A549 (cell line): Measurements from ENCODE around the gene ZNF101. TPM values are rescaled to one million over a fixed set of nuclear protein-coding genes. Genes with fewer than 3 reads are reported as not detected.
A peak's percentile ranks its signal among the peaks of the same experiment; 100 is the strongest.

Source experiments
- ATAC-seq, 2 experiments: fragments of 200-7000 bp in 1 of 2; fragments of >200 bp in 1 of 2; cut with Nextera tagmentation in 1 of 2; cut with Tn5 transposase in 1 of 2; 3 replicates each; pipeline versions ENCODE4 v1.8.0 to v1.9.1; 2018 to 2020; ENCODE audit warnings: mild to moderate bottlenecking in 1 of 2, moderate library complexity in 1 of 2
- CTCF ChIA-PET: fragments of 300-600 bp; sonication (Branson Sonifier 250); formaldehyde crosslinking; extraction: SDS; loops from one replicate; lab custom pipeline; 2021; ENCODE audit warnings: antibody characterized with exemption, inconsistent platforms; lab: Yijun Ruan, JAX
- POLR2A ChIA-PET: fragments of 350-600 bp; formaldehyde crosslinking; extraction: SDS; loops from one replicate; lab custom pipeline; 2021; ENCODE audit warnings: antibody characterized with exemption, inconsistent platforms; lab: Yijun Ruan, JAX
- DNase-seq, 2 experiments: peaks; one replicate each; pipeline versions ENCODE4 v3.0.0 to v3.0.0-alpha.2; 2011 to 2016; ENCODE audit warnings: low read depth in 1 of 2, low spot score in 1 of 2
- FAIRE-seq: peaks from 2 replicates; lab custom pipeline; 2011; peaks lifted over from hg19 to GRCh38; lab: Jason Lieb, UNC
- H3K27ac ChIP-seq, 2 experiments: fragments of >200 bp; sonication (Bioruptor Twin); formaldehyde crosslinking; 3 replicates each; pipeline ENCODE4 v1.5.1; 2016 to 2017
- H3K4me1 ChIP-seq: fragments of >200 bp; sonication (Bioruptor Twin); formaldehyde crosslinking; 3 replicates; pipeline ENCODE4 v1.6.1; 2016
- H3K4me2 ChIP-seq: fragments of >200 bp; sonication (Bioruptor Twin); formaldehyde crosslinking; 3 replicates; pipeline ENCODE4 v1.6.1; 2016
- H3K4me3 ChIP-seq: fragments of >200 bp; sonication (Bioruptor Twin); formaldehyde crosslinking; 3 replicates; pipeline ENCODE4 v1.5.1; 2016
- H3K9me3 ChIP-seq: fragments of >200 bp; sonication (Bioruptor Twin); formaldehyde crosslinking; 3 replicates; pipeline ENCODE4 v1.6.1; 2016
- BHLHE40 ChIP-seq: IDR thresholded peaks from 2 replicates; pipeline ENCODE4 v1.6.1; 2012; ENCODE audit warnings: low read depth, low read length, inconsistent platforms
- CHD2 ChIP-seq: fragments of 150-350 bp; IDR thresholded peaks from 2 replicates; pipeline ENCODE4 v1.6.1; 2014; ENCODE audit warnings: low read length; ENCODE audit not compliant: partially characterized antibody
- CHD4 ChIP-seq: fragments of 200-600 bp; sonication (generic); IDR thresholded peaks from 2 replicates; pipeline ENCODE4 v1.6.1; 2016; ENCODE audit warnings: antibody characterized with exemption, mild to moderate bottlenecking, borderline replicate concordance
- EHMT2 ChIP-seq: fragments of 200-600 bp; sonication (generic); IDR thresholded peaks from 2 replicates; pipeline ENCODE4 v1.6.1; 2016; ENCODE audit warnings: antibody characterized with exemption, low read depth, mild to moderate bottlenecking, moderate library complexity
- FOSL2 ChIP-seq, 2 experiments: fragments of 450-650 bp in 1 of 2; fragments of >200 bp in 1 of 2; sonication (Bioruptor Twin) in 1 of 2; formaldehyde crosslinking; IDR thresholded peaks; 2 replicates each; pipeline versions ENCODE4 v1.5.0 to v1.6.1; 2016 to 2020; ENCODE audit warnings: mild to moderate bottlenecking in 1 of 2, moderate library complexity in 1 of 2
- FOXS1 ChIP-seq: fragments of 250-450 bp; sonication (Bioruptor Pico); IDR thresholded peaks from 2 replicates; pipeline ENCODE4 v1.5.0; 2020; ENCODE audit warnings: mild to moderate bottlenecking, moderate library complexity
- GATA3 ChIP-seq: IDR thresholded peaks from 2 replicates; pipeline ENCODE4 v1.6.1; 2012; ENCODE audit warnings: borderline replicate concordance
- HEYL ChIP-seq: fragments of 250-450 bp; sonication (Bioruptor Pico); IDR thresholded peaks from 2 replicates; pipeline ENCODE4 v1.8.0; 2021; ENCODE audit warnings: mild to moderate bottlenecking, moderate library complexity
- HOXA7 ChIP-seq: fragments of 250-450 bp; sonication (Bioruptor Pico); IDR thresholded peaks from 2 replicates; pipeline ENCODE4 v1.5.0; 2020; ENCODE audit warnings: mild to moderate bottlenecking, moderate library complexity
- KDM1A ChIP-seq: fragments of 200-600 bp; sonication (generic); IDR thresholded peaks from 2 replicates; pipeline ENCODE4 v1.6.1; 2016; ENCODE audit warnings: low read depth, mild to moderate bottlenecking
- MAFK ChIP-seq: fragments of 450-650 bp; IDR thresholded peaks from 2 replicates; pipeline ENCODE4 v1.6.1; 2014; ENCODE audit not compliant: partially characterized antibody
- MAZ ChIP-seq: fragments of 150-350 bp; IDR thresholded peaks from 2 replicates; pipeline ENCODE4 v1.6.1; 2014; ENCODE audit warnings: antibody characterized with exemption, low read depth, low read length, borderline replicate concordance
- NFE2L2 ChIP-seq: fragments of 150-350 bp; conservative IDR thresholded peaks from 2 replicates; pipeline ENCODE4 v1.6.1; 2014; ENCODE audit warnings: low read length
- NPAS2 ChIP-seq: fragments of 250-450 bp; sonication (Bioruptor Pico); IDR thresholded peaks from 2 replicates; pipeline ENCODE4 v1.8.0; 2022; ENCODE audit warnings: mild to moderate bottlenecking, moderate library complexity, borderline replicate concordance
- NR3C1 ChIP-seq: fragments of >200 bp; sonication (Bioruptor Twin); formaldehyde crosslinking; IDR thresholded peaks from 3 replicates; pipeline ENCODE4 v1.6.1; 2017
- POLR2A ChIP-seq: IDR thresholded peaks from 2 replicates; pipeline ENCODE4 v1.6.1; 2012; ENCODE audit warnings: mild to moderate bottlenecking, low read length
- POLR2AphosphoS2 ChIP-seq: conservative IDR thresholded peaks from 2 replicates; pipeline ENCODE4 v1.6.1; 2012; ENCODE audit warnings: low read length, improper control_type of control experiment, inconsistent platforms
- RAD21 ChIP-seq, 2 experiments: fragments of >200 bp in 1 of 2; sonication (Bioruptor Twin) in 1 of 2; formaldehyde crosslinking in 1 of 2; IDR thresholded peaks in 1 of 2; conservative IDR thresholded peaks in 1 of 2; 2 replicates in 1 of 2; 3 replicates in 1 of 2; pipeline ENCODE4 v1.6.1; 2012 to 2018; ENCODE audit warnings: inconsistent platforms in 1 of 2
- RARB ChIP-seq: fragments of 250-450 bp; sonication (Bioruptor Pico); IDR thresholded peaks from 2 replicates; pipeline ENCODE4 v1.8.0; 2021; ENCODE audit warnings: mild to moderate bottlenecking, moderate library complexity
- RCOR1 ChIP-seq: fragments of 150-350 bp; IDR thresholded peaks from 2 replicates; pipeline ENCODE4 v1.6.1; 2014; ENCODE audit warnings: antibody characterized with exemption, low read length, low read depth
- SMC3 ChIP-seq: fragments of >200 bp; sonication (Bioruptor Twin); formaldehyde crosslinking; IDR thresholded peaks from 3 replicates; pipeline ENCODE4 v1.6.1; 2018; ENCODE audit warnings: inconsistent platforms
- ZC3H11A ChIP-seq: fragments of 450-650 bp; IDR thresholded peaks from 2 replicates; pipeline ENCODE4 v1.6.1; 2014; ENCODE audit warnings: antibody characterized with exemption, mild to moderate bottlenecking
- ZNF302 ChIP-seq: fragments of 250-450 bp; sonication (Bioruptor Pico); IDR thresholded peaks from 2 replicates; pipeline ENCODE4 v1.9.0; 2021; ENCODE audit warnings: inconsistent platforms, mild to moderate bottlenecking, moderate library complexity
- WGBS: methylation state at CpG from one replicate; pipeline ENCODE4 v1.1.6; 2017; ENCODE audit errors: missing lambda C conversion rate; 5-methylcytosine and 5-hydroxymethylcytosine counted together
- polyA plus RNA-seq, 4 experiments: library from polyadenylated mRNA; depleted of rRNA in 3 of 4; stranded (reverse); fragments of >200 nt; fragmentation: RNase III in 1 of 4; extraction: RNeasy Plus Mini Kit Qiagen cat#74134 plus additional on column Dnase treatment in 1 of 4; gene quantifications; 2 replicates in 3 of 4; 3 replicates in 1 of 4; pipeline ENCODE4 v1.2.3, GENCODE V29; 2011 to 2017
- TF ChIP-seq, protein P1 (sequence below): IDR thresholded peaks from 2 replicates; pipeline ENCODE4 v1.6.1; 2012; ENCODE audit warnings: low read depth, borderline replicate concordance
- TF ChIP-seq, protein P2 (sequence below): fragments of 250-450 bp; sonication (Bioruptor Pico); IDR thresholded peaks from 2 replicates; pipeline ENCODE4 v1.5.0; 2021; ENCODE audit warnings: mild to moderate bottlenecking, moderate library complexity, borderline replicate concordance
- TF ChIP-seq, protein P3 (sequence below): fragments of >200 bp; sonication (Bioruptor Twin); formaldehyde crosslinking; IDR thresholded peaks from 3 replicates; pipeline ENCODE4 v1.6.1; 2016
- TF ChIP-seq, protein P4 (sequence below): fragments of 250-450 bp; sonication (Bioruptor Pico); IDR thresholded peaks from 2 replicates; pipeline ENCODE4 v1.5.0; 2020; ENCODE audit warnings: low read depth, mild to moderate bottlenecking, moderate library complexity
- TF ChIP-seq, protein P5 (sequence below): IDR thresholded peaks from 2 replicates; pipeline ENCODE4 v1.6.1; 2012
- TF ChIP-seq, protein P6 (sequence below): IDR thresholded peaks from 2 replicates; pipeline ENCODE4 v1.6.1; 2012
- TF ChIP-seq, protein P7 (sequence below): fragments of >200 bp; sonication (Bioruptor Twin); formaldehyde crosslinking; IDR thresholded peaks from 2 replicates; pipeline ENCODE4 v1.6.1; 2016

The ZNF101 gene
- polyA plus RNA-seq, 2 of the 4 experiments (the other 2 are of a cell fraction), result 4.9 to 7.4 TPM

DNA sequence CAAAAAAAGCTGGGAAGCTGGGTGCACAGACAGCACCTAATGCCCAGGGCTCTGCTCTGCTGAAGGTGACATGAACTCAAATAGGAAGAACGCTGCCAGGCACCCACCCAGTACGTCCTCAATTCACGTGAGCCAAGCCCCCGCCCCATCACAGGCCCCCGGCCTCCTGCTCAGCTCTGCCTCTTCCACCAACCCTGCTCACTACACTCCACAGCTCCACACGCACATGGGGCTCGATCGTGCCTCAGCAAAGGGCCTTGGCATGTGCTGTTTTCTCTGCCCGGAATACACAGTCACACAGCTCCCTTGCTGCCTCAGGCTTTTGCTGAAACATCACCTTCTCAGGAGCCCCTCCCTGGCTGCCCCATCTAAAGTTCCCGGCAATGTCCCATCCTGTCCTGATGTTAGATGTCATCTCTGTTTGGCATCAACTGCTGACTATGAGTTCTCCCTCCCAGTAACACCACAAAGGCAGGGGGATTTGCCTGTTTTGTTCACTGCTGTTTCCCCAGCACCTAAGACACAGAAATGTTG, 7.4 kb upstream of the ZNF101 start:
- ATAC-seq, result no peak
- ChIA-PET CTCF (interaction anchor here (2.2 kb wide), 1 partner anchor 17 kb away, joined by 8 read pairs; the partner anchor contains the start of gene GMIP), POLR2A (interaction anchor here (0.5 kb wide), 1 partner anchor 38 kb away, joined by 5 read pairs; no protein-coding TSS in a partner anchor)
- TF ChIP-seq, protein P1, sequence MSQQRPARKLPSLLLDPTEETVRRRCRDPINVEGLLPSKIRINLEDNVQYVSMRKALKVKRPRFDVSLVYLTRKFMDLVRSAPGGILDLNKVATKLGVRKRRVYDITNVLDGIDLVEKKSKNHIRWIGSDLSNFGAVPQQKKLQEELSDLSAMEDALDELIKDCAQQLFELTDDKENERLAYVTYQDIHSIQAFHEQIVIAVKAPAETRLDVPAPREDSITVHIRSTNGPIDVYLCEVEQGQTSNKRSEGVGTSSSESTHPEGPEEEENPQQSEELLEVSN, result no peak
- TF ChIP-seq MAZ (no peak), BHLHE40 (no peak), MAFK (no peak), NFE2L2 (no peak), KDM1A (no peak), CHD2 (no peak), RARB (CRISPR knock-in tag) (no peak), HOXA7 (CRISPR knock-in tag) (no peak), RCOR1 (no peak), GATA3 (no peak), FOXS1 (no peak), EHMT2 (no peak), POLR2A (no peak), CHD4 (no peak), FOSL2 (IDR thresholded peaks at IDR 0.05) (no peak), FOSL2 (CRISPR knock-in tag; IDR thresholded peaks at IDR 0.05) (no peak)
- TF ChIP-seq, protein P2, sequence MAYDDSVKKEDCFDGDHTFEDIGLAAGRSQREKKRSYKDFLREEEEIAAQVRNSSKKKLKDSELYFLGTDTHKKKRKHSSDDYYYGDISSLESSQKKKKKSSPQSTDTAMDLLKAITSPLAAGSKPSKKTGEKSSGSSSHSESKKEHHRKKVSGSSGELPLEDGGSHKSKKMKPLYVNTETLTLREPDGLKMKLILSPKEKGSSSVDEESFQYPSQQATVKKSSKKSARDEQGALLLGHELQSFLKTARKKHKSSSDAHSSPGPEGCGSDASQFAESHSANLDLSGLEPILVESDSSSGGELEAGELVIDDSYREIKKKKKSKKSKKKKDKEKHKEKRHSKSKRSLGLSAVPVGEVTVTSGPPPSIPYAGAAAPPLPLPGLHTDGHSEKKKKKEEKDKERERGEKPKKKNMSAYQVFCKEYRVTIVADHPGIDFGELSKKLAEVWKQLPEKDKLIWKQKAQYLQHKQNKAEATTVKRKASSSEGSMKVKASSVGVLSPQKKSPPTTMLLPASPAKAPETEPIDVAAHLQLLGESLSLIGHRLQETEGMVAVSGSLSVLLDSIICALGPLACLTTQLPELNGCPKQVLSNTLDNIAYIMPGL, result no peak
- TF ChIP-seq, protein P3, sequence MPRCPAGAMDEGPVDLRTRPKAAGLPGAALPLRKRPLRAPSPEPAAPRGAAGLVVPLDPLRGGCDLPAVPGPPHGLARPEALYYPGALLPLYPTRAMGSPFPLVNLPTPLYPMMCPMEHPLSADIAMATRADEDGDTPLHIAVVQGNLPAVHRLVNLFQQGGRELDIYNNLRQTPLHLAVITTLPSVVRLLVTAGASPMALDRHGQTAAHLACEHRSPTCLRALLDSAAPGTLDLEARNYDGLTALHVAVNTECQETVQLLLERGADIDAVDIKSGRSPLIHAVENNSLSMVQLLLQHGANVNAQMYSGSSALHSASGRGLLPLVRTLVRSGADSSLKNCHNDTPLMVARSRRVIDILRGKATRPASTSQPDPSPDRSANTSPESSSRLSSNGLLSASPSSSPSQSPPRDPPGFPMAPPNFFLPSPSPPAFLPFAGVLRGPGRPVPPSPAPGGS, result no peak
- TF ChIP-seq, protein P4, sequence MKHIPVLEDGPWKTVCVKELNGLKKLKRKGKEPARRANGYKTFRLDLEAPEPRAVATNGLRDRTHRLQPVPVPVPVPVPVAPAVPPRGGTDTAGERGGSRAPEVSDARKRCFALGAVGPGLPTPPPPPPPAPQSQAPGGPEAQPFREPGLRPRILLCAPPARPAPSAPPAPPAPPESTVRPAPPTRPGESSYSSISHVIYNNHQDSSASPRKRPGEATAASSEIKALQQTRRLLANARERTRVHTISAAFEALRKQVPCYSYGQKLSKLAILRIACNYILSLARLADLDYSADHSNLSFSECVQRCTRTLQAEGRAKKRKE (CRISPR knock-in tag), result no peak
- FAIRE-seq, result no peak
- Histone ChIP-seq H3K4me1 (peaks cover 8% of the 10 kb centered on the region; the same call in 1 of the 3 replicates), H3K4me3 (no peak overlapping the region), H3K9me3 (0 out of 3 replicates have a peak, but pooled peaks cover 5% of the 10 kb centered on the region), H3K4me2 (no peak overlapping the region), H3K27ac (no peak overlapping the region)
- no peak for DNase-seq
- 89% methylated on average over 10 of the region's 10 CpGs for WGBS

DNA sequence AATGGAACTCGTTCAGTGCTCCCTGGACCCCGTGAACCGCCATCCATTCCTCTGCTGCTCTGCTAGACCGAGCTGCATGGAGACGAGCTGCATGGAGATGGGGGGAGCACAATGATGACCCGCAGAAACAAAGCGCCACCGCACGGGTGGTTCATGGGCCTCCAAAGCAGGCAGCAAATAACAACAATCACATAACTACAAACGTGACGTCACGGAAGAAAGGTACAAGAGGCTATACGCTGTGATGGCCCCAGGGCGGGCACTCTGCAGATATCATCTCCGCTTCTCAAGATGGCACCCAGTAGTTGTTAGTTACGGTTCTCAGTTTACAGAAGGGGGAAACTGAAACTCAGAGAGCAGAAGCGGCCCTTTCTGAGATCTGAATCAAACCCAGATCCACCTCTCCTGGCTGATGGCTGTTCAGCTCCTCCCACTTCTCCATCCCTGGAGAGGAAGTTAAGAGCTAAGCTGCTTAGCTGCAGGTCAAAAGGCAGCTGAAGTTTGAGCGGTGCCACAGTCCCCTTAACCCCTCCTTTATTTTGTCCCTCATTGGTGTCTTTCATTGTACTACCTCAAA, 6.9 kb upstream of the ZNF101 start:
- POLR2A ChIA-PET, result no interaction called here
- FAIRE-seq (no peak), DNase-seq (no peak), ATAC-seq (no peak)
- CTCF ChIA-PET, result interaction anchor here (1.0 to 2.2 kb wide), 3 partner anchors 8 to 130 kb away, joined by 3 to 8 read pairs (median 3); partner anchors contain the start of gene GMIP
- Histone ChIP-seq H3K4me3 (no peak overlapping the region), H3K9me3 (0 out of 3 replicates have a peak, but pooled peaks cover 5% of the 10 kb centered on the region), H3K27ac (no peak overlapping the region), H3K4me2 (peak overlapping the region; percentile 72), H3K4me1 (peaks cover 8% of the 10 kb centered on the region; the same call in 1 of the 3 replicates)
- 94% methylated on average over 18 of the region's 18 CpGs for WGBS
- TF ChIP-seq ZC3H11A (no peak), SMC3 (no peak), ZNF302 (no peak), POLR2AphosphoS2 (no peak), HEYL (no peak), NR3C1 (no peak), RAD21 (conservative IDR thresholded peaks at IDR 0.05 in 1 of 2, IDR thresholded peaks at IDR 0.05 in 1 of 2) (no peak), EHMT2 (no peak), BHLHE40 (no peak), NPAS2 (CRISPR knock-in tag) (no peak)
- TF ChIP-seq, protein P5, sequence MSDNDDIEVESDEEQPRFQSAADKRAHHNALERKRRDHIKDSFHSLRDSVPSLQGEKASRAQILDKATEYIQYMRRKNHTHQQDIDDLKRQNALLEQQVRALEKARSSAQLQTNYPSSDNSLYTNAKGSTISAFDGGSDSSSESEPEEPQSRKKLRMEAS, result no peak
- TF ChIP-seq, protein P6, sequence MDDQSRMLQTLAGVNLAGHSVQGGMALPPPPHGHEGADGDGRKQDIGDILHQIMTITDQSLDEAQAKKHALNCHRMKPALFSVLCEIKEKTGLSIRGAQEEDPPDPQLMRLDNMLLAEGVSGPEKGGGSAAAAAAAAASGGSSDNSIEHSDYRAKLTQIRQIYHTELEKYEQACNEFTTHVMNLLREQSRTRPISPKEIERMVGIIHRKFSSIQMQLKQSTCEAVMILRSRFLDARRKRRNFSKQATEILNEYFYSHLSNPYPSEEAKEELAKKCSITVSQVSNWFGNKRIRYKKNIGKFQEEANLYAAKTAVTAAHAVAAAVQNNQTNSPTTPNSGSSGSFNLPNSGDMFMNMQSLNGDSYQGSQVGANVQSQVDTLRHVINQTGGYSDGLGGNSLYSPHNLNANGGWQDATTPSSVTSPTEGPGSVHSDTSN, result no peak
- TF ChIP-seq, protein P3, result no peak
- TF ChIP-seq, protein P7, sequence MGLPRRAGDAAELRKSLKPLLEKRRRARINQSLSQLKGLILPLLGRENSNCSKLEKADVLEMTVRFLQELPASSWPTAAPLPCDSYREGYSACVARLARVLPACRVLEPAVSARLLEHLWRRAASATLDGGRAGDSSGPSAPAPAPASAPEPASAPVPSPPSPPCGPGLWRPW, result no peak
